NK-92 (cell line): ENCODE measurements around the gene MT1M.
"Not testable (repeated sequence)": the region's sequence is repeated elsewhere in the genome, so short reads cannot be mapped to it uniquely, and the experiment has no call there.

Source experiments
- DNase-seq: peaks from one replicate; lab custom pipeline; 2025; ENCODE audit not compliant: unreplicated experiment; lab: John Stamatoyannopoulos, UW

MT1M gene

GRCh38 chr16:56671691-56672090 lies 39.2 kb downstream of the MT1M start:
- DNase-seq, result not testable (repeated sequence)

GRCh38 chr16:56672171-56672570 lies 39.7 kb downstream of the MT1M start:
- not testable (repeated sequence) for DNase-seq

GRCh38 chr16:56672761-56673536 lies 40.5 kb downstream of the MT1M start:
- DNase-seq, result no peak

- no peak for DNase-seq
Measured at GRCh38 chr16:56673921-56674320, 41.5 kb downstream of the MT1M start.

- DNase-seq, result not testable (repeated sequence)
Measured at GRCh38 chr16:56674570-56674969, 42.1 kb downstream of the MT1M start.

- DNase-seq, result no peak
Measured at GRCh38 chr16:56675685-56676210, 43.3 kb downstream of the MT1M start.

- DNase-seq, result no peak
Measured at GRCh38 chr16:56677474-56677873, 45.0 kb downstream of the MT1M start.

GRCh38 chr16:56679078-56679730 lies 46.7 kb downstream of the MT1M start:
- DNase-seq, result no peak

GRCh38 chr16:56679818-56680217 lies 47.4 kb downstream of the MT1M start:
- no peak for DNase-seq

GRCh38 chr16:56681939-56682702 lies 49.7 kb downstream of the MT1M start, which contains the start of gene MT1X:
Gene MT1X, plus strand, starts transcription at chr16:56682470. Its CDS starts 71 bp downstream, at chr16:56682541.
- DNase-seq, result no peak

GRCh38 chr16:56682703-56683397 lies 50.4 kb downstream of the MT1M start:
- no peak for DNase-seq
